ENCODE data around the gene ZRANB3.
A peak's percentile ranks its signal among the peaks of the same experiment; 100 is the strongest.
"Not testable (repeated sequence)": the region's sequence is repeated elsewhere in the genome, so short reads cannot be mapped to it uniquely, and the experiment has no call there.

The ZRANB3 gene

GRCh38 chr2:135530313-135531230 is at the start of gene ZRANB3:
Gene ZRANB3, minus strand, starts transcription at chr2:135531218.
- peak; percentile 91 for DNase-seq

GRCh38 chr2:135573620-135574019 is 42.6 kb upstream of the ZRANB3 start:
- DNase-seq, result no peak

- no peak for DNase-seq
Measured at GRCh38 chr2:135570884-135571283, 39.9 kb upstream of the ZRANB3 start.

- no peak for DNase-seq
Measured at GRCh38 chr2:135563793-135564192, 32.8 kb upstream of the ZRANB3 start.

- DNase-seq, result no peak
Measured at GRCh38 chr2:135561925-135562324, 30.9 kb upstream of the ZRANB3 start.

- DNase-seq, result no peak
Measured at GRCh38 chr2:135557530-135557929, 26.5 kb upstream of the ZRANB3 start.

GRCh38 chr2:135555311-135555710 is 24.3 kb upstream of the ZRANB3 start:
- no peak for DNase-seq

GRCh38 chr2:135552887-135553286 is 21.9 kb upstream of the ZRANB3 start:
- no peak for DNase-seq

- DNase-seq, result no peak
Measured at GRCh38 chr2:135551356-135551755, 20.3 kb upstream of the ZRANB3 start.

GRCh38 chr2:135547311-135547710 is 16.3 kb upstream of the ZRANB3 start:
- DNase-seq, result no peak

- no peak for DNase-seq
Measured at GRCh38 chr2:135546436-135546835, 15.4 kb upstream of the ZRANB3 start.

- not testable (repeated sequence) for DNase-seq
Measured at GRCh38 chr2:135533545-135533944, 2.5 kb upstream of the ZRANB3 start.

- DNase-seq, result no peak
Measured at GRCh38 chr2:135532581-135532980, 1.6 kb upstream of the ZRANB3 start.

GRCh38 chr2:135531231-135532197 is 496 bp upstream of the ZRANB3 start, which contains the start of gene R3HDM1:
Gene R3HDM1, plus strand, starts transcription at chr2:135531484. Its CDS starts 73,362 bp downstream, at chr2:135604846.
- DNase-seq, result peak; percentile 92

GRCh38 chr2:135528006-135528405 is 3.0 kb downstream of the ZRANB3 start:
- DNase-seq, result no peak

- no peak for DNase-seq
Measured at GRCh38 chr2:135525786-135526185, 5.2 kb downstream of the ZRANB3 start.

GRCh38 chr2:135512099-135512498 is 18.9 kb downstream of the ZRANB3 start:
- no peak for DNase-seq

GRCh38 chr2:135510577-135510976 is 20.4 kb downstream of the ZRANB3 start:
- no peak for DNase-seq

GRCh38 chr2:135504811-135505210 is 26.2 kb downstream of the ZRANB3 start:
- DNase-seq, result no peak

- not testable (repeated sequence) for DNase-seq
Measured at GRCh38 chr2:135498588-135498987, 32.4 kb downstream of the ZRANB3 start.

- no peak for DNase-seq
Measured at GRCh38 chr2:135494917-135495316, 36.1 kb downstream of the ZRANB3 start.

GRCh38 chr2:135494503-135494902 is 36.5 kb downstream of the ZRANB3 start:
- no peak for DNase-seq

- no peak for DNase-seq
Measured at GRCh38 chr2:135490376-135490775, 40.6 kb downstream of the ZRANB3 start.
